Left colon (tissue), 2 donors: ENCODE data around the gene AKR1B1. TPM values are rescaled to one million over a fixed set of nuclear protein-coding genes. Genes with fewer than 3 reads are reported as not detected.

Experiments
- ATAC-seq: fragments of 200-7000 bp; cut with Tn5 transposase; one replicate; pipeline ENCODE4 v1.9.1; 2020; ENCODE audit warnings: mild to moderate bottlenecking, moderate library complexity
- DNase-seq, 2 donors: peaks; one replicate each; pipeline ENCODE4 v3.0.0-alpha.2; 2020
- intact Hi-C, 2 donors: fragments of 100-400 bp; cut with DNase I in 1 of 2; cut with micrococcal nuclease in 1 of 2; formaldehyde crosslinking; loops; one replicate each; pipeline versions ENCODE4 v1.11.2 to v1.14.0; 2022; cut with DNase I, micrococcal nuclease
- total RNA-seq, 2 donors: library from RNA; stranded (reverse); fragmentation: NEBNext Ultra II Directional; extraction: Animal tissue kit (Norgen Biotek cat#: 25700); gene quantifications; one replicate each; pipeline ENCODE4 v1.2.1, GENCODE V29; 2021
- donor health status: DM: no; HTN: no; CAD: no.
- donor health status: DM: yes; HTN: yes; CAD: no.

The AKR1B1 gene
- total RNA-seq, 2 donors from 2014 or later: 12.7 to 26.8 TPM

GRCh38 chr7:134431815-134432214, 27.1 kb downstream of the AKR1B1 start:
- DNase-seq: peak; percentile 87 to 91
- ATAC-seq: peak; percentile 92
- intact Hi-C loops: loop anchor here in 1 of 2 donors (5.0 kb wide), 1 partner anchor 175 kb away; no protein-coding TSS in a partner anchor

GRCh38 chr7:134429481-134429880, 29.4 kb downstream of the AKR1B1 start:
- intact Hi-C loops: no loop called here
- no peak for DNase-seq
- no peak for ATAC-seq

GRCh38 chr7:134428942-134429341, 30.0 kb downstream of the AKR1B1 start:
- intact Hi-C loops: no loop called here
- DNase-seq (no peak), ATAC-seq (no peak)

- DNase-seq (no peak), ATAC-seq (no peak)
- intact Hi-C loops: no loop called here
Observed at GRCh38 chr7:134427896-134428295, 31.0 kb downstream of the AKR1B1 start.

- DNase-seq (no peak), ATAC-seq (no peak)
- intact Hi-C loops: no loop called here
Observed at GRCh38 chr7:134425777-134426176, 33.1 kb downstream of the AKR1B1 start.

- intact Hi-C loops: no loop called here
- ATAC-seq (no peak), DNase-seq (no peak)
Observed at GRCh38 chr7:134422638-134423037, 36.3 kb downstream of the AKR1B1 start.

GRCh38 chr7:134422008-134422407, 36.9 kb downstream of the AKR1B1 start:
- intact Hi-C loops: no loop called here
- no peak for DNase-seq
- ATAC-seq: no peak

- ATAC-seq: peak; percentile 83
- DNase-seq: peak in 1 of 2 donors; percentile 50
- intact Hi-C loops: no loop called here
Observed at GRCh38 chr7:134420424-134421125, 38.3 kb downstream of the AKR1B1 start.

- ATAC-seq: no peak
- DNase-seq: no peak
- intact Hi-C loops: no loop called here
Observed at GRCh38 chr7:134419875-134420274, 39.0 kb downstream of the AKR1B1 start.

GRCh38 chr7:134419085-134419484, 39.8 kb downstream of the AKR1B1 start:
- ATAC-seq (peak; percentile 83), DNase-seq (no peak)

GRCh38 chr7:134415700-134416099, 43.2 kb downstream of the AKR1B1 start:
- DNase-seq (no peak), ATAC-seq (no peak)
- intact Hi-C loops: no loop called here

More at GRCh38 chr7:134419085-134419484, 39.8 kb downstream of the AKR1B1 start:
- intact Hi-C loops: no loop called here

GRCh38 chr7:134414109-134414508, 44.8 kb downstream of the AKR1B1 start:
- no peak for ATAC-seq
- intact Hi-C loops: no loop called here

GRCh38 chr7:134407311-134407710, 51.6 kb downstream of the AKR1B1 start:
- DNase-seq: no peak
- no peak for ATAC-seq
- intact Hi-C loops: no loop called here

More at GRCh38 chr7:134414109-134414508, 44.8 kb downstream of the AKR1B1 start:
- no peak for DNase-seq

- DNase-seq: no peak
- no peak for ATAC-seq
- intact Hi-C loops: no loop called here
Observed at GRCh38 chr7:134406431-134406830, 52.5 kb downstream of the AKR1B1 start.

GRCh38 chr7:134405299-134405698, 53.6 kb downstream of the AKR1B1 start:
- no peak for ATAC-seq

GRCh38 chr7:134403062-134403461, 55.8 kb downstream of the AKR1B1 start:
- peak; percentile 20 for ATAC-seq

More at GRCh38 chr7:134405299-134405698, 53.6 kb downstream of the AKR1B1 start:
- intact Hi-C loops: no loop called here
- no peak for DNase-seq

GRCh38 chr7:134400859-134401258, 58.0 kb downstream of the AKR1B1 start:
- intact Hi-C loops: no loop called here
- ATAC-seq: peak; percentile 92
- DNase-seq: no peak

More at GRCh38 chr7:134403062-134403461, 55.8 kb downstream of the AKR1B1 start:
- intact Hi-C loops: no loop called here
- no peak for DNase-seq

GRCh38 chr7:134396031-134396430, 62.9 kb downstream of the AKR1B1 start:
- intact Hi-C loops: no loop called here
- DNase-seq: no peak
- ATAC-seq: no peak

- no peak for DNase-seq
- no peak for ATAC-seq
- intact Hi-C loops: no loop called here
Observed at GRCh38 chr7:134395604-134396003, 63.3 kb downstream of the AKR1B1 start.

- no peak for ATAC-seq
- intact Hi-C loops: no loop called here
- DNase-seq: no peak
Observed at GRCh38 chr7:134394056-134394455, 64.8 kb downstream of the AKR1B1 start.
